CMK (cell line): ENCODE measurements around the gene MMP10.
A peak's percentile ranks its signal among the peaks of the same experiment; 100 is the strongest.

Experiments
- DNase-seq: peaks from one replicate; pipeline ENCODE4 v3.0.0-alpha.2; 2010; ENCODE audit warnings: low read depth

MMP10 gene

DNA sequence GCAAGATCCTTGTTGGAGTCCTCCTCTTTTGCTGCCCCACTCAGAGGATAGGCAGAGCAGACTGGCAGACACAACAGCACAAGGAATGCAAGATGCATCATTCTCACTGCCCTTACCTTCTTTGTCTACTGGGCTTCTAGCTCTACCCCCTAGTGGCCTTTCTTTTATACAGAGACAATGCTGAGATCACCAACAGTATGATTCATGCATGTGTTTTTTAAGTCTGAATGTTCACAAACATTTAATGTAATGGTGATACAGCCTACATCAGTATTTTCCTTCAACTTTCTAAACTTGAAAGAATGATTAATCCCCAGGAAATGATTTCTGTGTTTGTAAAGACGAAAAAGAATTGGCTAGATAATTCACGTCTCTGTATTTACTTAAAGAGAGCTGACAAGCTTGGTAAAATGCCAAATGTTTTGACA lies at the start of gene MMP10:
TSS of gene MMP10 (minus strand) at position 138 of the 428 bp plus-strand sequence. CDS start at position 101, 37 bp downstream.
- DNase-seq, result no peak

DNA sequence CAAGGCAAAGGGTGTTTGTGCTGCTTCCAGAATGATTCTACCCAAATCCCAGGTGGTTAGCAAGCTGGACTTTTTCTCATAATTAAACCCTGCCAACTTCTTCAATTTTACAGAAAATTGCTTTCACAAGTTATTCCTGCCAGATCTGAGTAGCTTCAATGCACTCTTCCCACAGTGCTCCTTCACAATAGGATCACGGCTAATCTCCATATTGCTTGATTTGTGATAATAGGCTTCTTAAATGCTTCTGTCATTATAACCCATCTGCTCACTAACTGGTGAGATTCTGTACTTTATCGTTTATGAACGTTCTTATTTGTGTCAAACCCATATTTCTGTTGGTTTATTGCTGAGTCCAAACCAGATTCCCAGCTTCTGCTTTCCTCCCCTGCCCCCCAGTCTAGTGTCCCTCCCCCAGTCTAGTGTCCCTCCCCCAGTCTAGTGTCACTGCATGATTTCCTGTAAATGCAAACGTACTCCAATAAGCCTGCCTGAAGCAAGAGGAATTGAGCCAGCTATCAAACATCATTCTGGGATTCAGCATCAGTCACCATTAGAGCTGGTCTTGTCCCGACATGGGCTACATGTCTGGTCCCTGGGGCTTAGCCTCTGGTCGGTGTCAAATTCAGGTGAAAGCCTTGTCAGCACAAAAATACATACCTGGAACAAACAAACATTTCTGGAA lies 49.0 kb upstream of the MMP10 start:
- no peak for DNase-seq

DNA sequence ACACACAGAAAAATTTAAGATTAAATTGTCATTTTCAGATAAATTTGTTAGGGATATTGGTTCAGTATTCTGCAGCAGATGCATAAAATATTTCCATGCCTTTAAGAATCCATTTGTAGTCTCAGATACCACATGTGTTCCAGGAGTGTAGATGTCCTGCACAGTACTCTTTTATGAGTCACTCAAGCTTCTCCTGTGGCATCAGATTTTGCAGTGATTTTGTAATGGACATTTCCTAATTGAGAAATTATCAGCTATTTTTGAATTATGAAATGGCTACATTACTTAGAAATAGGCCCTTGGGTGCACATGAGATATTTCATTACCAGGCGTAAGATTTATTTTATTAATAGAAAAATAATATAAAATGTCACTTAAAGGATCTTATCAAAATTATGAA lies 44.1 kb upstream of the MMP10 start:
- DNase-seq, result no peak

DNA sequence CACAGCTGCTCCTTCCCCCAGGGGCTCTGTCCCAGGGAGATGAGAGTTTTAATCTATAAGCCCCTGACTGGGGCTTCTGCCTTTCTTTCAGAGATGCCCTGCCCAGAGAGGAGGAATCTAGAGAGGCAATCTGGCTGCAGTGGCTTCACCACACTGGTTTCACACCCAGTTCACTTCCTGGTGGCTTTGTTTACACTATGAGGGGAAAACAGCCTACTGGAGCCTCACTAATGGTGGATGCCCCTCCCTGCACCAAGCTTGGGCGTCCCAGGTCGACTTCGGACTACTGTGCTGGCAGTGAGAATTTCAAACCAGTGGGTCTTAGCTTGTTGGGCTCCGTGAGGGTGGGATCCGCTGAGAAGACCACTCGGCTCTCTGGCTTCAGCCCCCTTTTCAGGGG lies 39.1 kb upstream of the MMP10 start:
- DNase-seq, result no peak

DNA sequence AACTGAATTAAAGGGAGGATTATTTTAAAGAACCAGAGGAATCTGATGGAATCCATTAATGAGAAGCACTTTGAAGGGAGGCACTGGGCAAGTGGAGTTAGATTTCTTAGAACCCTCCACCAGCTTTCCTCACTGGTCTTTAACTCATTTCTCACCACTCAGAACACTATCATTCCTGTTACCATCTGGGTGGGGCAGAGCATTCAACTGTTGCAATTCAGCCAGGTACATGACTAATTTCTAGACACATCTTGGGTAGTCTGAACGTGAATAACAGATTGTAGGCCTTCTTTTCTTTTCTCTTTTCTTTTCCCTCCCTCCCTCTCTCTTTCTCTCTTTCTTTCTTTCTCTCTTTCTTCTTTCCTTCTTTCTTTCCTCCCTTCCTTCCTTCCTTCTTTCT lies 33.1 kb upstream of the MMP10 start:
- no peak for DNase-seq

DNA sequence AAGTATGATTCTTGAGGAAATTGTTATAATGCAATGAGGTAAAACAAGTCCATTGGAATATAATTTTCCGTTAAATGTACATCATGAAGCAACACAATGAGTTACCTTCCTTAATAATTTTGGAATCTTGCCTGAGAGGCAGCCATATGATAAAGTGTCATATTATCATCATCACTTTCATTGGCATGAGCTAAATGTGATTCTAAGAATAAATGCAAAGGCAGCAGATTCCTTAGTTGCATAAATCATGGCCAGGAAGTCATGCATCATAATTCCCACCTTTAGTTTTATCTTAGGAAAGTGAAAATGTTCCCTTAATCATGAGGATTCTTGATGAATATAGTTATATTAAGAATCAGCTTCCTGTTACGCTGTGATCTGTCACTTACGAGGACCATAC lies 31.8 kb upstream of the MMP10 start:
- DNase-seq, result no peak

DNA sequence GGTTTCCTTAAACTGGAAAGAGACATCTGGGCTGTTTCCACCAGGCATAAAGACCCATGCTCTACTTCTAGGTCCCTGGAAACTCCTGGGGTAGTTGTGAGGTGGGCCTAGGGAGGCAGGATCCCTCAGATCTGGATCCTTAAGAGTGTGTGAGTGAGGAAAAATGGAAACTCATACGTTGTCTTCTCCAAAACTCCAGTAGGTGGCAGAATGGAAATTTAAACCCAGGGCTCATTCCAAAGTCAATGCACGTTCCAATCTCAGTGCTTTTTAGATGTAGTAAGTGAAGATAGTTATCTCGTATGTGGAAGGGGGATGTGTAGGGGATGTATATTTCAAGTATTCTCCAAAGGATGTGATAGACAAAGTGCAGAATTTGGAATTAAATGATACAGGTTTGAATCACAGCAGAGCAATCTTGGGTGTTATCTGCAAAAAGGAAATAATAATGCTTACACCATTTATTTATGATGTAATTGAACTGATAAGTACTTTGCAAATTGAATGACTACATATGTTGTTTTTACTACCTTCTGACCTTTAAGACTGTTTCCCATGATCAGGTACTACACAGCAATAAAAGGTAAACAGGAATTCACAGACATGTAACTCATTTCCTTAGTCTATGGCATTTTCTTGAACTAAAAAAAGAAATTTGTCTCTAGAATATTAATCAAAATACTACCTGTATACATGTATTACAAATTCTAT lies 30.7 kb upstream of the MMP10 start:
- DNase-seq, result no peak

DNA sequence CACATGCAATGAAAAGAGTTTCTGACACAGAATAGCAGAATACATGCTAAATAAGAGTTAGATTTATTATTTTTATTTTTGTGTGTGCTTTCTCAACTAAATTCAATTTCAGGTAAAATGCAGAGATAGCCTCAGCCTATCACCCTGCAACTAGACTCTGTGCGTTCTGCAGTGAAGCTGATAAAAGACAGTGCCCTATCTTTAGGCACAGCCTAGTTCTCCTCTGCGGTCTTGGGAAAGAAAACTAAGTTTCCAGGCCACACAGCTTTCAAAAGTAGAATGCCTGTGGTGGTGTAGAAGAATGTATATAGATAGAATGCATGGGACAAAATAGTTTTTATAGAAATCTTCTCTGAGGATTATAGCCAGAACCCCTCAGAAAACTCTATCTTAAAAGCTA lies 29.5 kb upstream of the MMP10 start:
- DNase-seq, result peak; percentile 29

DNA sequence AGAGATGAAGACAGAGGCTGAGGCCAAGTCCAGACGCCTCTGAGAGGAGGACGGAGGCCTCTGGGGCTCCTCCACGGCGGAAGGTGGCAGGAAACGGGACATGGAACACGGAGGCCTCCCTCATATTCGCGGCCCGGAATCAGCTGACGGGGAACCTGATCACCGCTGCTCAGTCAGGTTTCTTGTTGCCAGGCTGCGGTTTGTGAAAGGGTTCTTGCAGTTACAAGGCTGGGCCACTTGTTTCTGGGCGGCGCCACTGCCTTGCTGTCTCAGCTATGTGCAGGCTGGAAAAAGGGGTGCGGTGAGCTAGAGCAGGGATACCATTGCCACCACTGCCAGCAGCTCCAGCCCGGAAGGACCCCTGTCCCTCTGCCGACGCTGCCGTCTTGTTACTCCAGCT lies 27.5 kb upstream of the MMP10 start:
- DNase-seq, result no peak

DNA sequence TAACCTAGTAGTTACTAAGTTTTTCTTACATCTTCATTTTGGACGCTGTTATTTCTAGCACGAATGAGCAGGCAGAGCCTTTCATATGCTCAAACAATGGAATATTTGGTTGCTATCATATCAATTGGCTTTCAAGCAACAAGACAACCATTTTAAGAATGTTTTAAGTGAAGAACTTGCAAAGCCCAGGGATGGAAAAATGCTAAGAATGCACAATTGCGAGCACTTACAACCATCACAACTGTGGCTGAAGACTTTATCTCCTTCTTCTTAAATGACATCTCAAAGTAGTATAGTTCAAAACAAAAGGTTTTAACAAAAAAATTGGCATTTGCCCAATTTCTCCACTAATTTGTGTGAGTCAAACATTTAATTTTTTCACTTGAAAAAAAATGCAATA lies 25.9 kb upstream of the MMP10 start:
- DNase-seq, result no peak

DNA sequence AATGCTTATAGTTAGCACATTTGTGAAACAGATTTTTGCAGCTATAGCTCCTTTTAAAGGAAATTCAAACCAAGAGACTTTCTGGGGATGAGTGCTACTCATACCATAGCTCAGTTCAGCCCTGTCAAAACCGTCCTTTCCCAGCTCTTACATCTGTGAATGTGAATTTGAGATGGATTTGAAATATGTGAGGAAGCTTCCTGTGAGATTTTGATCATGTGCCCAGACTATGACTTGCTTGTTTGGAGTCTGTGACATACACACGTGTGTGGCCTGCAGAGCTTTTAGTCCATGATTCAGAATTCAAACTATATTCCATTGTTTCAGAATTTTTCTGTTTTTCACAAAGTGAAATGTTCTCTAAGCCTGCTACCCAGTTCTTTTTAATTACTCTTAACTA lies 21.9 kb upstream of the MMP10 start:
- DNase-seq, result no peak

DNA sequence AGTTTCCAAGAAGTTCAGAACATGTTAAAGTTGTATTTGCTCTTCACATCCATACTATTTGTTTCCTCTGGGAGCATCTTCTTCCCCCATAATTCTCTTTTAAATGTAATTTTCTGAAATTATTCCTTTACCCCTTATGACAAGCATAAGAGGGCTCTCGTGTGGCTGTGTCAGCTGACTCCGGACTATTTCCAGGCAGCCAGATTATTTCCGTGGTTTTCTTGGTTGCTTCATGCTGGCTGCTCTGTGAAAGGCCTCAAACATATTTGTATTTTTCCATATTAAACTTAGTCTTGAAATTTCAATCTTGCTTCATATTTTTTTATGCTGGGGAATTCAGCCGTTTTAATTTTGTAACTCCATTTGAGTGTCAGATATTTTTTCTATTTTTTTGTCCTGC lies 20.3 kb upstream of the MMP10 start:
- DNase-seq, result no peak

DNA sequence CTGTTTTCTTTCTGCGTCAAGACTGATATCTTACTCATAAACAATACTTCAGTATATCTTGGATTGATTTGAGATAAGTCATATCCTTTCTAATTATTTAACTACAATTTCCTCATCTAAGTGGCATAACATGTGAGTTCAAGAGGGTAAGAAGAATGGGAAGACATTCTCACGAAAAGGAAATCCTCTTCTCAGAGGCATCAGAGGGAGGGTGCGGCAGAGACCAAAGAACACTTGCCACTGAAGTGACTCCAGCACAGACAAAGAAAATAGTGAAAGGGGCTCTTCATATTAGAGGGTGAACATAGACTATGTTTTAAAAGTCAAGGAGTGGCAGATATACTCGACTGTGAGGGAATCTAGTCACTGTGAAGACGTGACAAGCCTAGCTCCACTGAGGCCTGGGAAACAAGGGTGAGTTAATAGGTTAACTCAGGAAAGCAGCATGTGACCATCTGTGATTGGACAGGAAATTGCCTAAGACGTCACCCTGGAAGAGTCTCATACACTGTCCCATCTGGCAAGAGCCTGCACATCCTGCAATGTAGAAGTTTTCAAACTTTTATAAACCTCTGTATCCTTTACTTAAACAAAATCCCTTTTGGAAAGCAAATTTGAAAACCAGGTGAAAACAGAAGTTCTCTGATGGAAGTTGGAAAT lies 19.4 kb upstream of the MMP10 start:
- no peak for DNase-seq

DNA sequence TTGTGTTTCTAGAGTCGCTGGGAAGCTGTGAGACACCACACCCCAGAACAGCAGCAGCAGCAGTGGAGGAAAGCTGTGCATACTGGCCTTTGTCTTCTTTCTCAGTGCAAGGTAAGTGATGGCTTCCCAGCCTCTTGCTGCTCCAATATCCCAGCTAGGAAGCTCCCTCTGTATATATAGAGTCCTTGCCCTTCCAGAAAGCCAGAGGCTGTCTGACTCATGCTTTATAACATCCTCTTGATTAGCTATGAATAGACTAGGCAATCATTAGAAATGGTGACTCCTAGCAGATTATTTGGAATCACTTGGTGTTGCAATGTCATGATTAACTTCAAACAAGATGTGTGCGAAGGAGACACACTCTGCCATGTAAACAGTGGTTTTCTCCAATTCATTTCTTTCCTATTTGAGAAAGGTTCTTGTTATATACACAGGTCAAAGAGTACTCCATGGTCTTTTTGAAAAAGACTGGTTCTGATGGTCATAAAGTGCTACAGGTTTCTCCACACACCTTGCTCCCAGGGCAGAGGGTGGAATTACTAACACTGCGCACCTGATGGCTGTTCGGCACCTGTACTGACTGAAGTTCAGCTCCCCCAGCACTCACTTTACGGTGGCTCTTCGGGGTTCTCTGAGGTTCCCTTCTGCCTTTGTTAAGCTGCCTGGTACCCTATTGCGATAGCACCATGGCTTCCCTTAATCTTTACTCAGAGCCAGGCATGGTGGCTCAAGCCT lies 17.8 kb upstream of the MMP10 start, which contains the start of gene MMP1:
TSS of gene MMP1 (minus strand) at position 149 of the 735 bp plus-strand sequence. CDS start at position 81, 68 bp downstream.
- no peak for DNase-seq

DNA sequence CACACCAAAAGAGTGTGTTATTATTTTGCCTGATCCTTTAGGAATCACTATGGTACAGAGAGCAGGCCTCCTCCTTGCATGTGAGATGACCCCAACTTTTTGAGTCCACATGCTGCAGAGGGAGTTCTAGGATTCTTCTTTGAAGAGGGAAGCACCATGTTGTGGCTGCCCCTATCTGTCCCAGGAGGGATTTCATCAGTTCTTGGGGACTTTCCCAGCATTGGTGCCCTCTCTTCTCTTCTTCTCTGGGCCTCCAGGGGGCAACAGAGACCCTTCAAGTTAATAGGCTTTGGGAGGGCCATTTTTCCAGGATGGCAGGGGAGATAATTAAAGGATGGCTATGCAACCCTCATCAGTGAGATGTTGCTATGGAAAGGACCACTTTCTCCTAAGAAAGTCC lies 14.0 kb upstream of the MMP10 start:
- peak; percentile 29 for DNase-seq

DNA sequence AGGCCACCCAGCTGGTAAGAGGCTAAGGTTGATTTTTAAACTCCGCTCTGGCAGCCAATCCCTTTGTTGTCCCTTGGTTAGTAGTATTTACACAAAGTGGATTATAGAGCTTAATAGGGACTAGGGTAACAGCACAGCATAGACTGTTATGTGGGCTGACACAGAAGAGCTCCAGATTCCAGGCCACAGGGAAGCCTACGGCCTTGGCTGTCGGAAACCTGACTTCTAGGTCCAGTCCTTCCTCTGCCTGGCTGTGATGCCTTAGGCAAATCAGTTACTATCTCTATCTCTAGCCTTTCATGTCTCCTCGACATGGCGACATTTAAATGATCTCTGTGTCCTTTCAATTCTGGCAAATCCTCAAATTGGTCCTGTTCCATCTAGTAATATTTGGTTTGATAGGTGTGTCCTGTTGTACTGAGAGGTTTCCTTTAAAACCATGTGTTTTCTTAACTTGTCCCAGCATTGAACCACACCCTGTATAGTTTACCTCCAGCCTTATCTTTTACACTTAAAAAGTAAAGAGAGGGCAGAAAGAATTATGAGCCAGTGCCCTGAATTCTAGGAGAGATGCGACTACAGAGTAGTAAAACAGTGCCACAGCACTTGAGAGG lies 13.4 kb upstream of the MMP10 start:
- DNase-seq, result no peak

DNA sequence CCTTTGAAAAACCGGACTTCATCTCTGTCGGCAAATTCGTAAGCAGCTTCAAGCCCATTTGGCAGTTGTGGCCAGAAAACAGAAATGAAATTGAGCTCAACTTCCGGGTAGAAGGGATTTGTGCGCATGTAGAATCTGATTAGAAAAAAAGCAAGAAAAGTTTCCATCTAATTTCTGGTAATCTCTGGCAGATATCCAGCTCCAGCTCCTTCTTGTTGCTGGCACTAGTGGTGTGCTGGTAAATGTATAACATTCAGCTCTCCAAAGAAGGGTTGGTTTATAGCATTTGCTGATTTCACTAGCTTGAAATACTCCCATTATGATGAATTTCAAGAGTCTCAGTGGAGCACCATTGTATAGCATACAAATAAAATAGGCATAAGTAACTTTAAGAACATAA lies 12.2 kb upstream of the MMP10 start:
- DNase-seq, result no peak

DNA sequence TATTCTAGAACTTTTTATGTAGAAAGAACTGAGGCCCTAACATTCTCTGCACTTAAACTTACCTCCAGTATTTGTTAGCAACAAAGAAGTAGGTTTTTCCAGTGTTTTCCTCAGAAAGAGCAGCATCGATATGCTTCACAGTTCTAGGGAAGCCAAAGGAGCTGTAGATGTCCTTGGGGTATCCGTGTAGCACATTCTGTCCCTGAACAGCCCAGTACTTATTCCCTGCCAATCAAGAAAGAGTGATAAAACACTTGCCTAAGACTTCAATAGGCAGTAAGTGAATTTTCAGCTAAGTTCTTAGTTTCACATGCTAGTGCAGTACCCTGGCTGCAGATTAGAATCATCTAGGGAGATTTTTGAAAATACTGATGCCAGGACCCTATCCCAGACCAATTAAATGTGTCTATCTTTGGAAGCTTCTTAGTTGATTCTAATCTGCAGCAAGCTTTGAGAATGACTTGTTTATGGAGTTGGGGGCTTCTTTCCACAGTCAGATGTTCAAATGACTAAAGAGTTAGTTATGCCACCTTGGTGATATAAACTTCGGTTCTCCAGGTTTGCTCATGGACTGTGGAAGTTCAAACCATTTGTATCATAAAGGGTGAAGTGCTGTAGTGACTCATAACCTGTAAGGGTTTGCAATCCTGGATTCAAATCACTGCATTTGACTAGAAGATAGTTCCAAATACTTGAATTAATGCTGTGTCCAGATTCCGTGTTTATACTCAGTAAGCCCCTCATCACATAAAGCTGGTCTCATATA lies 11.0 kb upstream of the MMP10 start:
- DNase-seq, result no peak

DNA sequence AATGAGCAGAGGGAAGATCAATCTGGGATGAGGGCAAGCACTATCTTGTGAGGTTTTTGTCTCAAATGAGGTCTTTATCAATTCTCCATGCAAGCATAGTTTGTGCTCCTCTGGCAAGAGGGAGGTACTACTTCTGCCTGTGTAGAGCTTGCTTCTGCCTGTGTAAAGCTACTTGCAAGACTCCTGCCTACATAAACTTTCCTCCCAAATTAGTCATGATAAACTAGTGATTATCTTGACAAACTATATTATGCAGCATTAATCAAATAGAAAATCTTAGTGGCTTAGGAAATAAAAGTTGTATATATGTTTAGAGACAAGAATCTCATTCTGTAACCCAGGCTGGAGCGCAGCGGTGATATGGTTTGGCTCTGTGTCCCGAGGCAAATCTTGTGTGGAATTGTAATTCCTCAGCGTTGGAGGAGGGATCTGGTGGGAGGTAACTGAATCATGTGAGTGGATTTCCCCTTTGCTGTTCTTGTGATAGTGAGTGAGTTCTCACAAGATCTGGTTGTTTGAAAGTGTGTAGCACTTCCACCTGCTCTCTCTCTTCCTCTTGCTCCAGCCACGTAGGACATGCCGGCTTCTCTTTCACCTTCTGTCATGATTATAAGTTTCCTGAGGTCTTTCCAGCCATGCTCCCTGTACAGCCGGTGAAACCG lies 8.0 kb upstream of the MMP10 start:
- no peak for DNase-seq

DNA sequence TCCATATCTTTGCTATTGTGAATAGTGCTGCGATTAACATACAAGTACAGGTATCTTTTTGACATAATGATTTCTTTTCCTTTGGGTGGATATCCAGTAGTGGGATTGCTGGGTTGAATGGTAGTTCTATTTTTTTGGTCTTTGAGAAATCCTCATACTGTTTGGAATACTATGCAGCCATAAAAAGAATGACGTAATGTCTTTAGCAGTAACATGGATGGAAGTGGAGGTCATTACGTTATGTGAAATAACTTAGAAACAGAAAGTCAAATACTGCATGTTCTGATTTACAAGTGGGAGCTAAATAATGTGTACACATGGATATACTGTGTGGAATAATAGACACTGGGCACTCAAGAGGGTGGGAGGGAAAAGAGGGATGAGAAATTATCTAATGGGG lies 4.0 kb upstream of the MMP10 start:
- no peak for DNase-seq

DNA sequence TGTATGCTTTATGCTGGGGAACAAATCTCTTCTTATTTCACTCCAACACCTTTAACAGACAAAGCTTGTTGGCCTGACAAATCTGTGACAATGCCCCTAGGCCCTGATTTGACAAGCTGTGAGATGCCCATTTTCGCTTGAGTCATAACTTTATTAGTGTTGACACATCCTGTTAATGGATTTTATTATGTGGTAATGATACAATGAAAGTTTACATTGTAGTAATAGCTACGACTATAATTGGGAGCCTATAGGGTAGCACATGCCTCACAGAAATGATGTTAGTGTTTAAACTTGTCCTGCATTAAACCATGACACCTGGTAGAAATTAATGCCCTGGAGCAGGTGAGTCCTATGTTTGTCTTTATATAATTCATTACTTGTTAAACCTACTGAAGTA lies 3.3 kb upstream of the MMP10 start:
- no peak for DNase-seq
